A673 (cell line): Measurements from ENCODE around the gene MS4A15. TPM values are rescaled to one million over a fixed set of nuclear protein-coding genes. Genes with fewer than 3 reads are reported as not detected.
"Not testable (repeated sequence)": the region's sequence is repeated elsewhere in the genome, so short reads cannot be mapped to it uniquely, and the experiment has no call there.

Experiments used
- BruUV-seq: library from RNA; stranded (reverse); fragments of 400-500 nt; replicated peaks from 2 replicates; lab custom pipeline; 2021; lab: Mats Ljungman, UMichigan
- CTCF ChIA-PET: fragments of 300-600 bp; sonication (Branson Sonifier 250); formaldehyde crosslinking; loops from one replicate; lab custom pipeline; 2022; ENCODE audit warnings: antibody characterized with exemption; lab: Charles Lee
- POLR2A ChIA-PET: fragments of 300-600 bp; sonication (Branson Sonifier 250); formaldehyde crosslinking; loops from one replicate; lab custom pipeline; 2022; ENCODE audit warnings: antibody characterized with exemption; ENCODE audit not compliant: low non-redundant PET; lab: Charles Lee
- DNase-seq: peaks from one replicate; pipeline ENCODE4 v3.0.0-alpha.2; 2015; ENCODE audit warnings: low spot score
- H3K27ac ChIP-seq: fragments of 200-600 bp; sonication (generic); 2 replicates; pipeline ENCODE4 v1.5.1; 2016; ENCODE audit warnings: mixed run types, low read depth, mild to moderate bottlenecking, mixed read lengths, antibody characterized with exemption, low read length; ENCODE audit not compliant: poor library complexity, severe bottlenecking
- H3K27me3 ChIP-seq: fragments of 200-600 bp; sonication (generic); replicated peaks from 2 replicates; pipeline ENCODE4 v1.6.1; 2017; ENCODE audit warnings: mixed run types, low read depth, mild to moderate bottlenecking, mixed read lengths, antibody characterized with exemption, low read length; ENCODE audit not compliant: insufficient read depth, poor library complexity
- H3K36me3 ChIP-seq: fragments of 200-600 bp; sonication (generic); 2 replicates; pipeline ENCODE4 v1.6.1; 2016; ENCODE audit warnings: mixed run types, mild to moderate bottlenecking, mixed read lengths, antibody characterized with exemption, low read length; ENCODE audit not compliant: insufficient read depth, poor library complexity, severe bottlenecking
- H3K4me1 ChIP-seq: fragments of 200-600 bp; sonication (generic); 2 replicates; pipeline ENCODE4 v1.6.1; 2017; ENCODE audit warnings: mixed run types, mild to moderate bottlenecking, mixed read lengths, antibody characterized with exemption, low read length; ENCODE audit not compliant: insufficient read depth, poor library complexity, severe bottlenecking
- H3K4me3 ChIP-seq: fragments of 200-600 bp; sonication (generic); 2 replicates; pipeline ENCODE4 v1.5.1; 2016; ENCODE audit warnings: low read depth, mixed run types, mild to moderate bottlenecking, mixed read lengths, low read length; ENCODE audit not compliant: poor library complexity, severe bottlenecking
- H3K9me3 ChIP-seq: fragments of 200-600 bp; sonication (generic); 2 replicates; pipeline ENCODE4 v1.6.1; 2016; ENCODE audit warnings: mixed run types, low read depth, mild to moderate bottlenecking, mixed read lengths, antibody characterized with exemption, low read length; ENCODE audit not compliant: poor library complexity, severe bottlenecking
- CTCF ChIP-seq: fragments of 300-800, 200-600 bp; sonication (generic); conservative IDR thresholded peaks from 2 replicates; pipeline ENCODE4 v1.5.1; 2017; ENCODE audit warnings: low read depth, mild to moderate bottlenecking, antibody characterized with exemption, low read length, moderate library complexity, mixed read lengths
- EZH2 ChIP-seq: fragments of 200-600 bp; sonication (generic); IDR thresholded peaks from 2 replicates; pipeline ENCODE4 v1.6.1; 2017; ENCODE audit warnings: borderline replicate concordance, low read depth, mild to moderate bottlenecking, mixed read lengths, antibody characterized with exemption, low read length; ENCODE audit not compliant: poor library complexity, severe bottlenecking
- intact Hi-C: fragments of 100-400 bp; cut with micrococcal nuclease; formaldehyde crosslinking; loops from one replicate; pipeline ENCODE4 v1.10.0; 2022; ENCODE audit not compliant: unreplicated experiment
- total RNA-seq: library from RNA; stranded (reverse); gene quantifications from 2 replicates; pipeline ENCODE4 v1.2.3, GENCODE V29; 2021

Gene MS4A15
- total RNA-seq, 1 experiment from 2014 or later, result not detected

DNA sequence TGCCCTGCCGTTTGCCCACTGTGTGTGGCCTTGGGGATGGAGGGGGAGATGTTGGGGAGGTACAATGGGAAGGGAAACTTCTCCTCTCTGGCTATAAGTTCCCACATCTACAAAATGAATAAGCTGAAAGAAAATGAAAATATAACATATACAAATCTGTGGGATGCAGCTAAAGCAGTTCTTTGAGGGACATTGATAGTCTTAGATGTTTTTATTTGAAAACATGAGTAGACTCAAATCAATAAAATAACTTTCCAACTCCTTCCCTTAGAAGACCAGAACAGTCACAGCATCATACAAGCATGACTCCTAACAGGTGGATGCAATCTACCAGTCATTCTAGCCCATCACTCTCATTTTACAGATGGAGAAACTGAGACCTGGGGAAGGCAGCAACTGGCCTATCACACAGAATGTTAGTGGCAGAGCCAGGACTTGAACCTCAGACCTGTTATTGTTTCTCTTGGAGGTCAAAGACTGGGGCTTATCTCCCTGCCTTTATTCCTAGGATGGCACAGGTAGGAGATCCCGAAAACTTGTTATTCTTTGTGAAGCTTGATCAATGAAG is 60.0 kb downstream of the MS4A15 start:
- no peaks in the 10 kb centered on the region for H3K4me1 ChIP-seq
- H3K36me3 ChIP-seq, result no peaks in the 10 kb centered on the region
- H3K27me3 ChIP-seq, result no peaks in the 10 kb centered on the region
- H3K9me3 ChIP-seq, result peaks cover 9% of the 10 kb centered on the region
- ChIA-PET CTCF (no interaction called here), POLR2A (no interaction called here)
- no peak overlapping the region for H3K4me3 ChIP-seq
- no TSS peak for BruUV-seq
- intact Hi-C loops, result no loop called here
- H3K27ac ChIP-seq, result no peak overlapping the region
- no peak for DNase-seq
- TF ChIP-seq CTCF (no peak), EZH2 (no peak)

DNA sequence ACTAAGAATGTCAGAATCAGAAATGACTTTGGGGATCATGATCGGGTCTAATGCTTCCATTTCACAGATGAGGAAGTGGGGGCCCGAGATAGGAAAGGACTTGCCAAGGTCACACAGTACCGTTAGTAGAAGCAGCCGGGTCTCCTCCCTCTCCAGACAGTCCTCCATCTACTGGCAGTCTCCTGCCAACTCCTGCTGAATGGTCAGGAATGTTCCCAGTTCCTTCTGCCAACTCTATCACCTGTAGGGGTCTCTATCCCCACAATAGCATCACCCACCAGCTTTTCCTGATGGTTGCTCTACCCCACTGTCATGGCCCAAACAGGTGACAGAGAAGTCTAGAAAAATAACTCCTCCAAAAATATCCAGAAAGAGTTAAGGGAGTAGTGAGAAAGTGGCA is 61.4 kb downstream of the MS4A15 start:
- intact Hi-C loops, result no loop called here
- H3K9me3 ChIP-seq, result peaks cover 9% of the 10 kb centered on the region
- POLR2A ChIA-PET, result no interaction called here
- H3K27ac ChIP-seq, result no peak overlapping the region
- no peaks in the 10 kb centered on the region for H3K27me3 ChIP-seq
- H3K4me3 ChIP-seq, result no peak overlapping the region
- H3K4me1 ChIP-seq, result no peaks in the 10 kb centered on the region
- no peaks in the 10 kb centered on the region for H3K36me3 ChIP-seq
- no TSS peak for BruUV-seq
- TF ChIP-seq EZH2 (no peak), CTCF (no peak)
- DNase-seq, result no peak
- CTCF ChIA-PET, result no interaction called here

DNA sequence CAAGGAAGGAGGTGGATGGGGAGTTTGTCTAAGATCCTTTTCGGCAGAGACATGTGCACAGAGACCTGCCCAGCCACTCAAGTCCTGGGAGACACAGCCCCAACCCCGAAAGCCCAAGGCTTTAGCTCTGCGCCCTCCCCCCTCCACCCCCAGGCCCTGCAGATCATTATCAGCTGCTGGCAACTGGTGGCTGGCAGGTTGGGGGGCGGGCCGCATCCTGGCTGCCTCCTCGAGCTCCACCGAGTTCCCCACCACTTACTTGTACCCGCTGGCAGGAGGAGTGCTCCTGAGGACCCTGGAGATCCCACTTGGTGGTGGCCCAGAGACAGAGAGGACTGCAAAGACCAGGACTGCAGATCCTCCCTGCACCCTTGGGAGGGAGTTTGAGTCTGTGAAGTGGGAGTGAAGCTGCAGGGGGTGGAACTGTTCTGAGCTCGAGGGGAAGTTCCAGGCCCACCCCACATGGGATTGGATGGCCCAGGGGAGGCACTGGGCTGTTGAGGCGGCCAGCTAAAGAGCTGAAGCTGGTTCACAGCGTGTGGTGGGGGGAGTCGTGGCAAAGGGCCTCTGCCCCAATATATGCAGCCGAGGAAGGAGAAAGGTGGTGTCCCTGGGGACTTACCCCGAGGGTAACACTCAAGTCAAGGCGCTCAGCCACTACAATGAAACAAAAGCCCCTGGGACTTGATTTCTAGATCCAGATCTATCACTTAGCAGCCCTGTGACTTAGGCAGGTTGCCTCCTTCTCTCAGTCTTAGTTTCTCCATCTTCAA is 65.3 kb downstream of the MS4A15 start:
- DNase-seq, result no peak
- Histone ChIP-seq H3K27me3 (no peaks in the 10 kb centered on the region), H3K36me3 (no peaks in the 10 kb centered on the region), H3K27ac (no peak overlapping the region), H3K4me3 (no peak overlapping the region), H3K4me1 (no peaks in the 10 kb centered on the region), H3K9me3 (peaks cover under 1% of the 10 kb centered on the region)
- no TSS peak for BruUV-seq
- CTCF ChIA-PET, result no interaction called here
- intact Hi-C loops, result no loop called here
- TF ChIP-seq CTCF, result no peak
- no peak for TF ChIP-seq EZH2
- POLR2A ChIA-PET, result no interaction called here

GRCh38 chr11:60823745-60824306 is 67.2 kb downstream of the MS4A15 start:
- H3K27me3 ChIP-seq, H3K36me3 ChIP-seq, H3K4me1 ChIP-seq, H3K27ac ChIP-seq, H3K4me3 ChIP-seq, intact Hi-C loops, BruUV-seq, DNase-seq, H3K9me3 ChIP-seq, CTCF ChIA-PET, POLR2A ChIA-PET: not testable (repeated sequence)
